Upper lobe of left lung (tissue), 4 donors: ENCODE data around the gene RAPGEF1.

ENCODE experiments used
- CTCF ChIP-seq, 6 experiments: fragments of 450-650 bp in 4 of 6; fragments of 200-600 bp in 2 of 6; sonication (generic) in 2 of 6; IDR thresholded peaks; one replicate each; pipeline ENCODE4 v1.5.1; 2016 to 2019; ENCODE audit warnings: antibody characterized with exemption in 6 of 6
- EP300 ChIP-seq, 4 donors: sonication (generic); formaldehyde crosslinking; IDR thresholded peaks; one replicate each; pipeline ENCODE4 v1.5.1; 2017; ENCODE audit warnings: antibody characterized with exemption in 4 of 4, control low read depth in 2 of 4
- POLR2A ChIP-seq, 4 donors: fragments of 450-650 bp; IDR thresholded peaks; one replicate each; pipeline ENCODE4 v1.5.1; 2016 to 2017; ENCODE audit warnings: antibody characterized with exemption in 4 of 4, mild to moderate bottlenecking in 2 of 4

- TF ChIP-seq CTCF (IDR thresholded peaks at IDR 0.05): no peak
- no peak for TF ChIP-seq POLR2A (IDR thresholded peaks at IDR 0.05)
- TF ChIP-seq EP300 (IDR thresholded peaks at IDR 0.05): no peak
Measured at GRCh38 chr9:131605770-131606590, 133.9 kb downstream of the RAPGEF1 start.
